ENCODE measurements around the gene SAMSN1. TPM values are rescaled to one million over a fixed set of nuclear protein-coding genes. Genes with fewer than 3 reads are reported as not detected.

Gene SAMSN1
- total and polyA plus RNA-seq, 10 donors, result 24.8 to 79.2 (median 47.1) TPM

DNA sequence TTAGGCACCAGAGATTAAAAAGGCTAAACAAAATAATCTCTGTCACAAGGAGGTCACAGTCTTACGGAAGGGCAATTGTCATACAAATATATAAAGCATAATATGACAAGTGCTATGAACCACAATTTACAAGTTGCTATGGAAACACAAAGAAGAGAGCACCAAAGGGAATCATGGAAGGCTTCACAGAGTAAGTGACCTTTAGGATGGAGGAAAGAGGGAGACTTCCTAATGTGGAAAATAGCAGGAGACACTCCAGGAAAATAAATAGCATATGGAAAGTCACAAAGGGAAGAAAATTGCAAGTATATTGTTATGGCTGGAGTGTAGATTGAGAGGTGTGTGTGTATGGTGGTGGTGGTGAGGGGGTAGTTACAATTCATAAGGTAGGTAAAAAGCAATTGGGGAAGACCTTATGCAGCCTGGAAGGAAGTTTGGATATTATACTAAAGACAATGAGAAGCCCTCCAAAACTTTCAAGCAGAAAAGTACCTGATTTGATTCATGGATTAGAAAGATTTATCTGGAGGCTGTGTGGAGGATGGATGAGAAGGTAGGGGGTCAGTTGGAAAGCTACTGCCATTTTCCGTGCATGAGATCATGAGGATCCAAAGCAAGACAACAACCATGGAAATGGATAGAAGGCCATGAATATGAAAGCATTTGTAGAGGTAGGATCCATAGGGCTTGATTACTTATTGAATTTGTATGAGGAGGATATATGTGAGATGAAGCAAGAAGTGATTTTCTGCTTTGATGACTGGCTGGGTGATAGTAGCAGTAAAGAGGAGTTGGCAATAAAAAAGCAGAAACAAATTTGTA is 61.7 kb downstream of the SAMSN1 start:
- 73 to 98% (median 92%) methylated on average over 2 of the region's 2 CpGs for WGBS, 5 donors
- Histone ChIP-seq H3K27me3 (replicated peaks in 1 of 7) (no peaks in the 10 kb centered on the region), H3K27ac (peak overlapping the region in 2 of 8 donors; percentile 87 to 88), H3K4me3 (no peak overlapping the region), H3K36me3 (peaks cover 0 to 34% (median 0%) of the 10 kb centered on the region in 6 donors), H3K4me1 (peaks cover 12 to 42% (median 32%) of the 10 kb centered on the region in 6 donors), H3K9me3 (no peaks in the 10 kb centered on the region)
- TF ChIP-seq POLR2AphosphoS5 (IDR thresholded peaks at IDR 0.05) (no peak), POLR2A (IDR thresholded peaks at IDR 0.05) (no peak)
- TF ChIP-seq, protein P1, sequence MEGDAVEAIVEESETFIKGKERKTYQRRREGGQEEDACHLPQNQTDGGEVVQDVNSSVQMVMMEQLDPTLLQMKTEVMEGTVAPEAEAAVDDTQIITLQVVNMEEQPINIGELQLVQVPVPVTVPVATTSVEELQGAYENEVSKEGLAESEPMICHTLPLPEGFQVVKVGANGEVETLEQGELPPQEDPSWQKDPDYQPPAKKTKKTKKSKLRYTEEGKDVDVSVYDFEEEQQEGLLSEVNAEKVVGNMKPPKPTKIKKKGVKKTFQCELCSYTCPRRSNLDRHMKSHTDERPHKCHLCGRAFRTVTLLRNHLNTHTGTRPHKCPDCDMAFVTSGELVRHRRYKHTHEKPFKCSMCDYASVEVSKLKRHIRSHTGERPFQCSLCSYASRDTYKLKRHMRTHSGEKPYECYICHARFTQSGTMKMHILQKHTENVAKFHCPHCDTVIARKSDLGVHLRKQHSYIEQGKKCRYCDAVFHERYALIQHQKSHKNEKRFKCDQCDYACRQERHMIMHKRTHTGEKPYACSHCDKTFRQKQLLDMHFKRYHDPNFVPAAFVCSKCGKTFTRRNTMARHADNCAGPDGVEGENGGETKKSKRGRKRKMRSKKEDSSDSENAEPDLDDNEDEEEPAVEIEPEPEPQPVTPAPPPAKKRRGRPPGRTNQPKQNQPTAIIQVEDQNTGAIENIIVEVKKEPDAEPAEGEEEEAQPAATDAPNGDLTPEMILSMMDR (IDR thresholded peaks at IDR 0.05 in 8 of 11, conservative IDR thresholded peaks at IDR 0.05 in 3 of 11), result no peak
- intact Hi-C loops (cut with DNase I; ENCODE audit: low total_unique reads), result no loop called here
- DNase-seq, result no peak

DNA sequence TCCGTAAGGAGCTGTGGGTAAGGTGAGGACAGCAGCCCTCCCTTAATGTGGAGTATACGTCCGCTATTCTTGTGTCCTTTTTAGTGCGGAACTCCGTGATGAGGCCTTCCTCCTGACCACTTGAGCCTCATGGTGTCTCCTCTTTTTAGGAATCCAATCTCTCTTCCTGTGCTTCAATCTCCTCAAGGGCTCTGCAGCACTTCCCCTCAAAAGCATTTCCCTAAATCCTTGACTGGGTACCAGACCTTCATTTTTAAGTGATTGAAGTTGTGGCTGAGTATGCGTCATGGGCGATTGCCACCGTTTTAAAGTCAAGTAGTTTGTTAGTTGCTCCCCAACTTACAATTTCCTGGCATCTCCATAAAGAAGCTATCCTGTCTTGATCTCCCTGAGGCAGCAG is 62.8 kb downstream of the SAMSN1 start:
- DNase-seq, result no peak
- Histone ChIP-seq H3K4me1 (peaks cover 12 to 44% (median 33%) of the 10 kb centered on the region in 6 donors), H3K27me3 (replicated peaks in 1 of 7) (no peaks in the 10 kb centered on the region), H3K9me3 (no peaks in the 10 kb centered on the region), H3K4me3 (peak overlapping the region in 1 of 8 donors; percentile 48), H3K36me3 (peaks cover 0 to 27% (median 0%) of the 10 kb centered on the region in 6 donors), H3K27ac (peak overlapping the region in 7 of 8 donors; percentile 24 to 88 (median 85))
- TF ChIP-seq POLR2AphosphoS5 (IDR thresholded peaks at IDR 0.05) (peak in 1 of 3 donors; percentile 33), POLR2A (IDR thresholded peaks at IDR 0.05) (no peak)
- 59 to 83% (median 74%) methylated on average over 8 of the region's 8 CpGs for WGBS, 5 donors
- intact Hi-C loops (cut with DNase I; ENCODE audit: low total_unique reads), result no loop called here

DNA sequence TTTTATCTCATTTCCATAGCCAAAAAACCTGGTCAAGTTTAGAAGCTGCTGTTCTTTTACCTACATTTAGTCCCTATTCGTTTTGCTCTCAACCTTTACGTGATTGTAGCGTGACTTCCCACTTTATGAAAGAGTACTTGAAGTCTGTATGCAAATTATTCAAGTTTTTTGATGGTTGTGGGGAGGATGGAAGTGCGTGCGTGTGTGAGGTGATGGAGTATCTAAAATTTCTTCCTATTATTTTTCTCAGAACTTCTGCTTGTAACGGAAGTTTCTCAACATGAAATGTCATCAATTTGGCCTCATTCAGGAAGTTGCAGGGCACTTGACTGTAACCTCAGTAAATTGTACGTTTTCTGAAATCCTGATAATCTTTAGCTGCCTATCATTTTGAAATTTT is 64.0 kb downstream of the SAMSN1 start:
- intact Hi-C loops (cut with DNase I; ENCODE audit: low total_unique reads), result no loop called here
- Histone ChIP-seq H3K4me3 (peak overlapping the region in 1 of 8 donors; percentile 48), H3K27ac (peak overlapping the region in 7 of 8 donors; percentile 70 to 88 (median 85)), H3K9me3 (no peaks in the 10 kb centered on the region), H3K4me1 (peaks cover 12 to 53% (median 35%) of the 10 kb centered on the region in 6 donors), H3K27me3 (replicated peaks in 1 of 7) (no peaks in the 10 kb centered on the region), H3K36me3 (peaks cover 0 to 19% (median 0%) of the 10 kb centered on the region in 6 donors)
- 2 to 11% (median 7%) methylated on average over 7 of the region's 7 CpGs for WGBS, 5 donors
- TF ChIP-seq POLR2AphosphoS5 (IDR thresholded peaks at IDR 0.05) (no peak), POLR2A (IDR thresholded peaks at IDR 0.05) (no peak)
- TF ChIP-seq, protein P1 (IDR thresholded peaks at IDR 0.05 in 8 of 11, conservative IDR thresholded peaks at IDR 0.05 in 3 of 11), result no peak
- DNase-seq, result no peak

DNA sequence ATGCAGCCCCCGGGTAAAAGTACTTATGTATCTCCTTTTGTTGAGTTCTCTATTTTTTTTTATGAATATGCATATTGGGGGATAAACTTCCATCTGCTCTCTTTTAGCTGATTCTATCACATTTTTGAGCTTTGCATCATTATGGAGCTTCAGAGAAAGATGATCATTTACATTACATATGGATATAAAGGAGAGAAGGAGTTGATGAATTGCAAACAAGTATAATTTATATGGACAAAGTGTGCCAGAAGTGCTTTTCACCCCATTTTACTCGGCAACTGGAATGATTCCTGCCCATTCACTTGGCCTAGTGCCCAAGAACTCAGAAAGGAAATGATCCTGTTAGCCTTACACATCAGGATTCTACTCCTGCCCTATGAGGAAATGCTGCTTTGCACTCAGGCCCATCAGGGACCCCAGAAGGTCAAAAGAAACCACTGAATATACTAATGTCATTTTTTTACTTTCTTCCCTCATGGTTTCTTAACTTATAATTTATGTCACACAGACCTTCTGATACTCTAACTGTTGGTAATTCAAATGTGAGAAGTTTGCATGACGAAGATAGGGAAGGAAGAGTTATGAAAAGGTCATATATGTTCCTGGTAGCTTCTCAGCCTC is 65.6 kb downstream of the SAMSN1 start:
- TF ChIP-seq, protein P1 (IDR thresholded peaks at IDR 0.05 in 8 of 11, conservative IDR thresholded peaks at IDR 0.05 in 3 of 11), result no peak
- no peak for TF ChIP-seq POLR2AphosphoS5 (IDR thresholded peaks at IDR 0.05)
- no peak for TF ChIP-seq POLR2A (IDR thresholded peaks at IDR 0.05)
- DNase-seq, result no peak
- peaks cover 0 to 3% (median 0%) of the 10 kb centered on the region in 6 donors for H3K36me3 ChIP-seq
- H3K27me3 ChIP-seq (replicated peaks in 1 of 7), result no peaks in the 10 kb centered on the region
- peak overlapping the region in 7 of 8 donors; percentile 70 to 88 (median 85) for H3K27ac ChIP-seq
- no peaks in the 10 kb centered on the region for H3K9me3 ChIP-seq
- intact Hi-C loops (cut with DNase I; ENCODE audit: low total_unique reads), result no loop called here
- 33 to 51% (median 46%) methylated on average over 3 of the region's 3 CpGs for WGBS, 5 donors
- peak overlapping the region in 1 of 8 donors; percentile 24 for H3K4me3 ChIP-seq
- H3K4me1 ChIP-seq, result peaks cover 12 to 54% (median 35%) of the 10 kb centered on the region in 6 donors
